ENCODE data around the gene CYBA. TPM values are rescaled to one million over a fixed set of nuclear protein-coding genes. Genes with fewer than 3 reads are reported as not detected.
A peak's percentile ranks its signal among the peaks of the same experiment; 100 is the strongest.
"Not testable (repeated sequence)": the region's sequence is repeated elsewhere in the genome, so short reads cannot be mapped to it uniquely, and the experiment has no call there.

CYBA gene
- polyA plus RNA-seq, 1 donor, result 52.9 TPM

DNA sequence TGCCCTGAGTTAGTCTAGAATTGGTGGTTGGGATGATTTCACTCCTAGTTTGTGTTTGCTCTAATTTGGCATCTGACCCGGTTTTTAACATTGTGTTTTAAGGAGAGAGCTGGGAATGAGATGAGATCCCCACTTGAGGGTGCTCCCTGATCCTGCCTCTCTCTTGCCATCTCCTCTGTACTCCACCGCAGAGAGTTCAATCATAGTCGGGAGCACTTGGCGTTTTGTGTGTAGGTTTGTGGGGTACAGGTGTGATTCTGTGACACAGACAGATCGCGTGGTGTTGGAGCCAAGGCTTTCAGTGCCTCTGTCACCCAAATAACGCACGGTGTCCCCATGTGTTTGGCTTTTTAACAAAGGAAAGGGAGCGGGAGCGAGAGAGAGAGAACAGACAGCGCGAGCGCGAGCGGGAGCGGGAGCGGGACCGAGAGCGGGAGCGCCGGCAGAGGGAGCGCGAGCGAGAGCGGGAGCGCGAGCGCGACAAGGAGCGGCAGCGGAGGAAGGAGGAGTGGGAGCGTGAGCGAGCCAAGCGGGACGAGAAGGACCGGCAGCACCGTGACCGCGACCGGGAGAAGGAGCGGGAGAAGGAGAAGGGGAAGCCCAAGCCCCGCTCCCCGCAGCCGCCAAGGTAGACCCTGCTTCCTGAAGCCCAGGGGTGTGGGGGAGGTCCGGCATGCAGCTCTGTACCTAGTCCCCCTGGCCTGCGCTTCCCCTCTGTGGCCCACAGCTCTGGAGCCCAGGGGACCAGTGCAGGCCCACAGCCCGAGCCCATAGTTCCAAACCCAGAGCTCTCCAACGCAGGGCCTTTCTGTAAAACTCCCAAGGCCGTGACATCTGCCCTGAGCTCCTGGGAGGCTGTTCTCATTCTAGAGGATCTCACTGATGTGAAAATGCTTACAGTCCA, 39.7 kb downstream of the CYBA start:
- DNase-seq, result no peak

DNA sequence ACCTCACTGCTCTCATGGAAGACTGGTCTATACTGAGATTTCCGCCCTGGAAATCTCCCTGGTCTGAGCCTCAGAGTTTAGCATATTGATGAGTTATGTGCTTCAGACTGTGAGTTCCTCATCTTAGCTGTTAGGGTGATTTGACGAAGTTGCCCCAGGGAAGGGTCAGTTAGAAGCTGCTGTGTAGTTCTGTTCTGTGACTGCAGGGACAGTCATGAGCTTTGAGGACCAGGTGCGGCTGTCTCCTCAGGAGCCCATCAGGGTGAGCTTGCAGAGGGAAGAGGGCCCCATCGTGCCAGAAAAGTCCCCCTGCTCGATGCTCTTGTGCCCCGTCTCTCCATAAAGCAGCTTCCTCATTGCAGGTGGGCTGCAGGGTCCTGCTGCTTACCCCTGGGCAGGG, 40.8 kb downstream of the CYBA start:
- no peak for DNase-seq

- DNase-seq, result not testable (repeated sequence)
Observed at GRCh38 chr16:88609426-88609825, 41.4 kb downstream of the CYBA start.

DNA sequence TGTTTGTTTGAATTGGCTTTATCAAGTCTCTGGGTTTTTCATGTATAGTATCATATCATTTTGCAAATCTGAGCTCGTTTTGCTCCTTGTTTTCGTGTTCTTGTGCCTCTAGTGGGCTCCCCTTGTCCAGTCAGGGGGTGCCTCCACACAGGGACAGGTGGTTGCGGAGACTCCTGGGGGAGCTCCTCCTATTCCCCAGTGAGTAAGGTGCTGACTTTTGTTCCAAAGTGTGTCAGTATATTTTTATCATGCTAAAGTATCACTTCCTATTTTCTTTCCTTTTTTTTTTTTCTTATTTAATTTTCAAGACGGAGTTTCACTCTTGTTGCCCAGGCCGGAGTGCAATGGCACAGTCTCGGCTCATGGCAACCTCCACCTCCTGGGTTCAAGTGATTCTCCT, 42.8 kb downstream of the CYBA start:
- DNase-seq, result no peak

GRCh38 chr16:88606148-88606757, 44.6 kb downstream of the CYBA start:
- no peak for DNase-seq

DNA sequence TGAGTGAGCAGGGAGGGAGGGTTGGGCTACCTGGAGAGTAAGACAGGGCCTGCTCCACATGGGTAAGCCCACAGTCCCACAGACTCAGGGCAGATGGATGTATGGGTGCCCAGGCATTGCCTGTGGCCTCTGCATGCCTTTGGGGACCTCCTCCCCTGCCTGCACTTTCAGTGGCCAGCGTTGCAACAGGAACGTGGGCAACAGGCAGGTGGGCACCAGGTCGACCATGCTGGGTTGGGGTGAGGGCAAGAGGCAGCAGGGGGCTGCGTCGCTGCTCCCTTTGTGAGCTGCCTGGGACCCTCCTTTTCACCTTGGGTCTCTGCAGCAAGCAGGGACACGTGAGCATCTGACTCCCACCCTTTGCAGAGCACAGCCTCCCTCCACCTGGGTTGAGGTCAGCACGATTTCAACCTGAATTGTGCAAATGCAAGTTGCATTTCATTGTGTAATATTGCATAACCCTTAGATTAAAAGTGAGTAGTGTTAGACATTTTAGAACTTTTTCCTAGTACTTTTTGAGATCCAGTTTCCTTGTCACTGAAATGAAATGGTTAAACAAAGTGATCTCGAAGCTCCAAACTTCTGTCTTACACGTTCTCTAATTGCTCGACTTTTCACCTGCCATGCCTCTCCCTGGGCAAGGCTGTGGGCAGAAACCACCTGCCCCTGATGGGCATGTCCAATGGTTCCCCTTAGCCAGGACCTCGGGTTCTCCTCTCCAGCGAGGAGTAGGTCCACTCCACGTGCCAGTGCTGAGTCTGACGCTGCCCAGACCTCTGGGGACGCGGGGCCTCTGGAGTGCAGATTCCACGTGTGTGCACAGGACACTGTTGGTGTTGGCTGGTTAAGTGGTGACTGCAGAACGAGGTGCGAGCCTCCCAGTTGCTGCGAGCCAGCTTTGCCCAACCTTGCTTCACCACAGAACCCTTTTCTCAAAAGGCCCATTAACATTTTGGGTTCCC, 45.4 kb downstream of the CYBA start:
- DNase-seq, result no peak

DNA sequence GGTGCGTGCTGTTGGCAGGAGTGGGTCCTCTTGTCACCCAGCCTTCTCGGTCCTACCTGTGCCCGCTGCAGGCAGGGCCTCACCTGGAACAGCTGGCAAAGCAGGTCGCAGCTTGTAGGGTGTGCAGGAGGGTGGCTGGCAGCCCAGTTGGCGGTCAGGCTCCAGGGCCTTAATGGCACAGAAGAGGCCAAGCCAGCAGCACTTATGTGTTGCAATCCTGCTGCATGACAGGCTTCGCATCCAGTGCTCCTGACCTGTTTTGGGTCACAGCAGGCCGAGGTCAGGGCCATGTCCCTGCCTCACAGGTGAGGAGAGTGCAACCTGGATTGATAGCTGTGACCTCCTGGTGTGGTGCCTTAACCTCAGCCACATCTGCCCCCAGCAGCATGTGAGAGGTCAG, 48.8 kb downstream of the CYBA start:
- no peak for DNase-seq

DNA sequence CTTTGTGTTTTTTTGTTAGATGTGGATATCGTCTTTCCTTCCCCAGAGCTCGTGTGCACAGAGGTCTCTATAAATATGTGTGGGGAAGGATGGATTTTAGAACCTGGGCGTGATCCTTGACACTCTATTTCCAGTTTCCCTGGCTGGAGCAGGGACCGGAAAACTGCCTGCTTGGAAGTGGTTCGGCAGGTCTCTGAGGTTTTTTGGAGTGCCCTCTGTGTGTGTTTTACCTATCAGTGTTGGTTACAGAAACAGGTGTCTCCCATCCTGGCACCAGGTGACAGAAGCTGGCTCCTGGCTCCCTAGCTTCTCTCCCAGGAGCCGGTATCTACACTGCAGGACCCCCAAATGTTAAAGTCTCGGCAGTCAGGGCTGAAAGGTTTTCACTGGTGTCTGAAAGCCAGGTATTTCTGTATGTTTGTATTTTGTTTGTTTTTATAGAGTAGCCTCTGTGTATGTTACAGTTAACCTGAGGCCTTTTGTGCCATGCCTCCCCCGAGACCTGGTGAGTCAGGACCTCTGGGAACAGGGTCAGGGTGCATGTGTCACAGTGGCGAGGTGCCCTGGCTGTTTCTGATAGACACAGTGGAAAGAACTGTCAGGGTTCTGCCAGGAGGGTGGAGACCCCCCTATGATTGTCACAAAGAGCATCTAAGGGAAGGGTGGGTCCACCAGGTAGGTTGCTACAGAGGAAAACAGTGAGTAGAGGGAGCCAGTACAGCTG, 49.4 kb downstream of the CYBA start:
- DNase-seq, result no peak

DNA sequence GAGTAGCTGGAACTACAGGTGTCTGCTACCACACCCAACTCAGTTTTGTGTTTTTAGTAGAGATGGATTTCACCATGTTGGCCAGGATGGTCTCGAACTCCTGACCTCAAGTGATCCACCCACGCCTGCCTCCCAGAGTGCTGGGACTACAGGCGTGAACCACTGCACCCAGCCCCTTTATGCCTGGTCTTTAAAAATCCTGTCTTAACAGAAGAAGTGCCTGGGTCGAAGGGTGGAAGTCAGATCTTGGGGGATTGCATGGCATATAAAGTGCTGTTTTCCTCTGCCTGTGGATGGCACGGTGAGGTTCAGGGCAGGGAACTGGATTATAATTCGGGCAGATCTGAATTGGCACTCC, 50.3 kb downstream of the CYBA start:
- no peak for DNase-seq

- no peak for DNase-seq
Observed at GRCh38 chr16:88599825-88600538, 50.9 kb downstream of the CYBA start.

DNA sequence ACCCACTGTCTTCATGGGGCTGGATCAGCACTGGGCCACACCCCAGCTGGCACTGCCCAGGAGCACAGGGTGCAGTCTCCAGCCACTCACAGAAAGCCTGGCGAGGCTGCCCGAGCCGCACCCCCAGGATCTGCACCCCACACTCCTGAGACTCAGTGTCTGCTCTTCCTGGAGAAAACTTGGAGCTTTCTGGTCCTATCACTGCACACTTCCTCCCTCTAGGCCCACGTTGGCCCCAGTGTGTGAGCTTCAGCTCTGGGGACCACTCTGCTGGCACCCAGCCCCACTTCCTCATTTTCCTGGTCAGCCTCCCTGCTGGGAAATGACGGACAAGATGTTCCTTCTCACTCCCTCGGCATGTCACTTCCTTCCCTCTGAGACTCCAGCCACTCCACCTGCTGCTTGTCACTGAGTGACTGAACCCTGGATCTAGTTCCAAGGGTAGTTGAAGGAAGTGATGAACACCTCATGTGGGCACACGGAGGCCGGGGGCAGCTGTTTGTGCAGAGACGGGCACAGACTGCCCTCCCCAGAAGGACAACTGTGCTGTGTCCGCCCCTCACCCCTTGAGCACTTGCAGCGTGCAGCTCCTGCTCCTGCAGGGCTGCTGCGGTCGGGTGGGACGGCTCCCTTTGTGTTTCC, 51.6 kb downstream of the CYBA start:
- DNase-seq, result peak; percentile 51

GRCh38 chr16:88597856-88598491, 52.9 kb downstream of the CYBA start:
- no peak for DNase-seq

DNA sequence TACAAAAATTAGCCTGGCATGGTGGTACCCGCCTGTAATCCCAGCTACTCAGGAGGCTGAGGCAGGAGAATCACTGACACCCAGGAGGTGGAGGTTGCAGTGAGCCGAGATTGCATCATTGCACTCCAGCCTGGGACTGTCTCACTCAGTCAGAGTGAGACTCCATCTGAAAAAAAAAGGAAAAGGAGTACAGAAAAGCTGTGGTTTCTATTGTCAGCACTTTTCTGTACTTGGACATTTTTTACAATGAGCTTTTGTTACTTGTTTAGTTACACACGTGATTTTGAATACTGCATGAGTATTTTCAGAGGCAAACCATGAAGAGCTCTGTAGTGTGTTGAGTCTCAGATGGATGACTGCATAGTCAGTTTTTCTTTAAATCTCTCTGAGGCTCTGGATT, 54.4 kb downstream of the CYBA start:
- no peak for DNase-seq

DNA sequence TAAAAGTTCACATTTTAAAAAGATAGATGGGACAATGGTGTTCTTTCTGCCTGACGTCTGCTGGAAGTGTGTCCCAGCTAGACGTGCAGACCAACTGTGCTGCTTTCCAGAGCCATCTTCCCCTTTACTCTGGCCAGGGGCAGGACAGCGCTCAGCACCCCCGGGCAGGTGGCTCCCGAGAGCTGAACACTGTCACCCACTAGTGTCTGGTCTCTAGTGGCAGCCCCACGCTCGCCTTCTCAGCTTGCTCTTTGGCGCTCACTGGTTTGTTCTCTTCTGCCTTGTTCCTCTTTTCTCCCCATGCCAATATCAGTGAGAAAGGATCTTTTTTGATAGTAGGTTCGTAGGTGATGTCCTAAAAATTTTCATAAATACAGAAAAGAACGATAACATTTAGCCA, 54.9 kb downstream of the CYBA start:
- DNase-seq, result no peak

GRCh38 chr16:88595101-88595500, 55.8 kb downstream of the CYBA start:
- DNase-seq, result no peak

DNA sequence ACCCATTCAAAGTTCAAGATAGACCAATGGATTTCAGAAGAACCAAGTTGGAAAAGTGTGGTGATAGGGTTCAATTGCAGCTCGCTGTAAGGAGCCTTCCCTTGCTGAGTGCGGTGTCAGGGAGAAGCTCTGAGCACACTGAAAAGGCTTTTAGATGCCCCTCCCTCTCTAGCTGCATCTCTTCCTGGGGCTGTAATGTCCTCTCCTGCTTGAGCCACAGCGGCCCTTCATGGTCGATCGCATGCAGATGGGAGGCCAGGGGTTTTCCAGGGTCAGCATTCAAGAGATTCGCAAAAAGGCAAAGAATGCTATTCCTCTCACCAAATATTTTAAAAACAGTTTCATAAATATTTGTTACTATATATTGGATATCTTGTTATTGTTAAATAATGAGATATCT, 56.9 kb downstream of the CYBA start:
- no peak for DNase-seq

GRCh38 chr16:88593489-88593888, 57.4 kb downstream of the CYBA start:
- no peak for DNase-seq

All from hindlimb muscle (tissue), 1 donor.